IMR-90 (cell line): ENCODE measurements around the gene SASH3. TPM values are rescaled to one million over a fixed set of nuclear protein-coding genes. Genes with fewer than 3 reads are reported as not detected.

ENCODE experiments used
- ATAC-seq: fragments of 200-7000 bp; cut with Tn5 transposase; 2 replicates; pipeline ENCODE4 v1.9.1; 2020; ENCODE audit warnings: low read depth, mild to moderate bottlenecking, moderate library complexity
- BruUV-seq: library from RNA; stranded (reverse); fragments of 400-500 nt; replicated peaks from 2 replicates; lab custom pipeline; 2021; lab: Mats Ljungman, UMichigan
- CTCF ChIA-PET: fragments of 300-600 bp; formaldehyde crosslinking; extraction: SDS; loops from one replicate; lab custom pipeline; 2021; ENCODE audit warnings: antibody characterized with exemption; lab: Yijun Ruan, JAX
- POLR2A ChIA-PET: fragments of 300-600 bp; sonication (Branson Sonifier 250); formaldehyde crosslinking; loops from one replicate; lab custom pipeline; 2022; ENCODE audit warnings: antibody characterized with exemption; ENCODE audit not compliant: unreplicated experiment; lab: Charles Lee
- DNase-seq: peaks from one replicate; pipeline ENCODE4 v3.0.0; 2013
- H2AFZ ChIP-seq: replicated peaks from 2 replicates; pipeline ENCODE3; 2013; ENCODE audit warnings: low read length, mild to moderate bottlenecking; ENCODE audit not compliant: poor library complexity
- H2AK5ac ChIP-seq: 2 replicates; pipeline ENCODE4 v1.6.1; 2013; ENCODE audit warnings: low read depth, low read length, inconsistent platforms
- H2AK9ac ChIP-seq: replicated peaks from 2 replicates; pipeline ENCODE3; 2013; ENCODE audit warnings: mild to moderate bottlenecking, low read depth, low read length, moderate library complexity; ENCODE audit not compliant: poor library complexity
- H2BK120ac ChIP-seq: 2 replicates; pipeline ENCODE4 v1.6.1; 2013; ENCODE audit warnings: low read depth, low read length, inconsistent platforms
- H2BK15ac ChIP-seq: 3 replicates; pipeline ENCODE4 v1.6.1; 2013; ENCODE audit warnings: low read depth, low read length, inconsistent platforms
- H2BK20ac ChIP-seq: 2 replicates; pipeline ENCODE4 v1.6.1; 2013; ENCODE audit warnings: low read depth, mild to moderate bottlenecking, inconsistent platforms, low read length, moderate library complexity
- H2BK5ac ChIP-seq: 2 replicates; pipeline ENCODE4 v1.6.1; 2013; ENCODE audit warnings: mild to moderate bottlenecking, low read depth, low read length, inconsistent platforms; ENCODE audit not compliant: poor library complexity, severe bottlenecking
- H3K14ac ChIP-seq: replicated peaks from 2 replicates; pipeline ENCODE4 v1.6.1; 2013; ENCODE audit warnings: low read depth, low read length, inconsistent platforms
- H3K18ac ChIP-seq: 2 replicates; pipeline ENCODE4 v1.6.1; 2013; ENCODE audit warnings: low read depth, low read length, control low read depth
- H3K23ac ChIP-seq: 2 replicates; pipeline ENCODE4 v1.6.1; 2013; ENCODE audit warnings: low read depth, low read length, inconsistent platforms
- H3K27ac ChIP-seq: 2 replicates; pipeline ENCODE4 v1.5.1; 2013; ENCODE audit warnings: mild to moderate bottlenecking, control low read depth, low read length; ENCODE audit not compliant: insufficient read depth
- H3K27me3 ChIP-seq: 2 replicates; pipeline ENCODE4 v1.6.1; 2013; ENCODE audit warnings: low read length; ENCODE audit not compliant: control insufficient read depth, insufficient read depth
- H3K36me3 ChIP-seq: 2 replicates; pipeline ENCODE4 v1.6.1; 2013; ENCODE audit warnings: low read length, mixed read lengths; ENCODE audit not compliant: control insufficient read depth, insufficient read depth
- H3K4ac ChIP-seq: 2 replicates; pipeline ENCODE4 v1.6.1; 2013; ENCODE audit warnings: low read depth, low read length, inconsistent platforms
- H3K4me1 ChIP-seq: 2 replicates; pipeline ENCODE4 v1.6.1; 2013; ENCODE audit warnings: low read length, mixed read lengths; ENCODE audit not compliant: control insufficient read depth, insufficient read depth
- H3K4me2 ChIP-seq: 2 replicates; pipeline ENCODE4 v1.6.1; 2013; ENCODE audit warnings: low read depth, mild to moderate bottlenecking, control low read depth, low read length, moderate library complexity
- H3K4me3 ChIP-seq: 2 replicates; pipeline ENCODE4 v1.5.1; 2013; ENCODE audit warnings: low read depth, mild to moderate bottlenecking, control low read depth, low read length, moderate library complexity; ENCODE audit not compliant: insufficient read depth
- H3K56ac ChIP-seq: 2 replicates; pipeline ENCODE4 v1.6.1; 2013; ENCODE audit warnings: low read length, inconsistent platforms; ENCODE audit not compliant: insufficient read depth; ENCODE audit errors: extremely low read depth
- H3K79me1 ChIP-seq, 2 experiments: 2 replicates each; pipeline ENCODE4 v1.6.1; 2013; ENCODE audit warnings: low read length in 2 of 2, inconsistent platforms in 1 of 2, low read depth in 1 of 2
- H3K9ac ChIP-seq: 2 replicates; pipeline ENCODE4 v1.6.1; 2013; ENCODE audit warnings: low read depth, low read length, control low read depth
- H3K9me1 ChIP-seq: 2 replicates; pipeline ENCODE4 v1.6.1; 2013; ENCODE audit warnings: low read length, inconsistent platforms; ENCODE audit not compliant: insufficient read depth
- H3K9me3 ChIP-seq: 2 replicates; pipeline ENCODE4 v1.6.1; 2013; ENCODE audit warnings: low read length; ENCODE audit not compliant: control insufficient read depth, insufficient read depth
- H4K20me1 ChIP-seq: 2 replicates; pipeline ENCODE4 v1.6.1; 2013; ENCODE audit warnings: low read length, inconsistent platforms; ENCODE audit not compliant: insufficient read depth
- H4K5ac ChIP-seq: 2 replicates; pipeline ENCODE4 v1.6.1; 2013; ENCODE audit warnings: mild to moderate bottlenecking, low read depth, low read length, control low read depth
- H4K8ac ChIP-seq, 2 experiments: 2 replicates each; pipeline ENCODE4 v1.6.1; 2013; ENCODE audit warnings: low read depth in 2 of 2, low read length in 2 of 2, control low read depth in 1 of 2, inconsistent platforms in 1 of 2
- H4K91ac ChIP-seq: 2 replicates; pipeline ENCODE4 v1.6.1; 2013; ENCODE audit warnings: low read depth, low read length, inconsistent platforms; ENCODE audit not compliant: insufficient read depth
- BHLHE40 ChIP-seq: fragments of 150-350 bp; IDR thresholded peaks from 2 replicates; pipeline ENCODE4 v1.6.1; 2016; ENCODE audit warnings: mild to moderate bottlenecking, low read depth, low read length
- CHD1 ChIP-seq: IDR thresholded peaks from 2 replicates; pipeline ENCODE4 v1.6.1; 2012; ENCODE audit warnings: low read depth, low read length, improper control_type of control experiment
- MAFK ChIP-seq: IDR thresholded peaks from 2 replicates; pipeline ENCODE4 v1.6.1; 2012; ENCODE audit warnings: low read depth, low read length, improper control_type of control experiment
- NFE2L2 ChIP-seq: fragments of 150-350 bp; IDR thresholded peaks from 2 replicates; pipeline ENCODE4 v1.6.1; 2016; ENCODE audit warnings: low read depth, mild to moderate bottlenecking, low read length
- RAD21 ChIP-seq: IDR thresholded peaks from 2 replicates; pipeline ENCODE4 v1.6.1; 2012; ENCODE audit warnings: low read length, improper control_type of control experiment
- RFX5 ChIP-seq: IDR thresholded peaks from 2 replicates; pipeline ENCODE4 v1.8.0; 2012; ENCODE audit warnings: low read depth, mild to moderate bottlenecking, low read length, moderate library complexity
- USF2 ChIP-seq: fragments of 150-350 bp; IDR thresholded peaks from 2 replicates; pipeline ENCODE4 v1.6.1; 2017; ENCODE audit warnings: mild to moderate bottlenecking, antibody characterized with exemption, low read length, low read depth
- WGBS, 2 experiments: methylation state at CpG; one replicate each; pipeline versions ENCODE4 v1.1.5 to v1.1.7; 2013; ENCODE audit warnings: missing lambda C conversion rate in 2 of 2; ENCODE audit not compliant: insufficient read length in 1 of 2; ENCODE audit errors: extremely low coverage in 2 of 2; 5-methylcytosine and 5-hydroxymethylcytosine counted together
- dilution Hi-C: fragments of 300-500 bp; cut with HindIII; formaldehyde crosslinking; loops from one replicate; pipeline ENCODE4 v1.14.3; 2018; ENCODE audit warnings: low sequenced_read_pairs; ENCODE audit not compliant: unreplicated experiment
- in situ Hi-C: fragments of 300-500 bp; cut with MboI; formaldehyde crosslinking; loops from 3 replicates; pipeline ENCODE4 v1.14.3; 2019; ENCODE audit warnings: low sequenced_read_pairs, inconsistent platforms, mixed read lengths
- intact Hi-C: fragments of 100-400 bp; cut with micrococcal nuclease; formaldehyde crosslinking; loops from 2 replicates; pipeline ENCODE4 v1.10.0; 2022
- polyA plus RNA-seq, 3 experiments: library from polyadenylated mRNA; depleted of rRNA; stranded (reverse); fragments of >200 nt; gene quantifications; 2 replicates each; pipeline ENCODE4 v1.2.3, GENCODE V29; 2012; ENCODE audit warnings: low replicate concordance in 1 of 3
- total RNA-seq: library from RNA; depleted of rRNA; stranded (reverse); fragments of >200 nt; gene quantifications from 2 replicates; pipeline ENCODE4 v1.2.3, GENCODE V29; 2012
- TF ChIP-seq, protein P1 (sequence below): conservative IDR thresholded peaks from 2 replicates; pipeline ENCODE4 v1.5.1; 2012; ENCODE audit warnings: mild to moderate bottlenecking, low read depth, low read length, improper control_type of control experiment
- TF ChIP-seq, protein P2 (sequence below): fragments of 150-350 bp; IDR thresholded peaks from 2 replicates; pipeline ENCODE4 v1.6.1; 2016; ENCODE audit warnings: low read depth, mild to moderate bottlenecking, low read length, moderate library complexity, borderline replicate concordance

The SASH3 gene
- total and polyA plus RNA-seq, 2 of the 4 experiments (the other 2 are of a cell fraction) = not detected

- Histone ChIP-seq H2BK20ac (no peak overlapping the region), H3K27ac (no peak overlapping the region), H2BK15ac (no peak overlapping the region), H3K4me3 (no peak overlapping the region), H4K8ac (no peak overlapping the region), H3K4me1 (no peaks in the 10 kb centered on the region; the same call in 1 of the 2 replicates), H3K9ac (no peak overlapping the region), H2BK120ac (no peak overlapping the region), H3K9me1 (no peaks in the 10 kb centered on the region; the same call in 1 of the 2 replicates), H3K56ac (no peak overlapping the region), H3K9me3 (no peaks in the 10 kb centered on the region), H2AK9ac (no peak overlapping the region), H3K23ac (no peak overlapping the region), H3K36me3 (no peaks in the 10 kb centered on the region), H2AFZ (no peak overlapping the region), H2BK5ac (no peak overlapping the region), H4K5ac (no peak overlapping the region), H3K79me1 (no peaks in the 10 kb centered on the region), H4K20me1 (no peaks in the 10 kb centered on the region), H2AK5ac (no peak overlapping the region), H3K27me3 (peaks cover 22% of the 10 kb centered on the region), H4K91ac (no peak overlapping the region), H3K18ac (no peak overlapping the region), H3K4me2 (no peak overlapping the region), H3K4ac (no peak overlapping the region), H3K14ac (no peak overlapping the region)
- POLR2A ChIA-PET = no interaction called here
- BruUV-seq = no TSS peak
- no peak for DNase-seq
- ATAC-seq = no peak
- dilution Hi-C loops (no loop called here), intact Hi-C loops (no loop called here), in situ Hi-C loops (no loop called here)
- TF ChIP-seq RAD21 (no peak), BHLHE40 (no peak), USF2 (no peak), NFE2L2 (no peak), RFX5 (no peak), MAFK (no peak), CHD1 (no peak)
- TF ChIP-seq, protein P1, sequence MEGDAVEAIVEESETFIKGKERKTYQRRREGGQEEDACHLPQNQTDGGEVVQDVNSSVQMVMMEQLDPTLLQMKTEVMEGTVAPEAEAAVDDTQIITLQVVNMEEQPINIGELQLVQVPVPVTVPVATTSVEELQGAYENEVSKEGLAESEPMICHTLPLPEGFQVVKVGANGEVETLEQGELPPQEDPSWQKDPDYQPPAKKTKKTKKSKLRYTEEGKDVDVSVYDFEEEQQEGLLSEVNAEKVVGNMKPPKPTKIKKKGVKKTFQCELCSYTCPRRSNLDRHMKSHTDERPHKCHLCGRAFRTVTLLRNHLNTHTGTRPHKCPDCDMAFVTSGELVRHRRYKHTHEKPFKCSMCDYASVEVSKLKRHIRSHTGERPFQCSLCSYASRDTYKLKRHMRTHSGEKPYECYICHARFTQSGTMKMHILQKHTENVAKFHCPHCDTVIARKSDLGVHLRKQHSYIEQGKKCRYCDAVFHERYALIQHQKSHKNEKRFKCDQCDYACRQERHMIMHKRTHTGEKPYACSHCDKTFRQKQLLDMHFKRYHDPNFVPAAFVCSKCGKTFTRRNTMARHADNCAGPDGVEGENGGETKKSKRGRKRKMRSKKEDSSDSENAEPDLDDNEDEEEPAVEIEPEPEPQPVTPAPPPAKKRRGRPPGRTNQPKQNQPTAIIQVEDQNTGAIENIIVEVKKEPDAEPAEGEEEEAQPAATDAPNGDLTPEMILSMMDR = no peak
- TF ChIP-seq, protein P2, sequence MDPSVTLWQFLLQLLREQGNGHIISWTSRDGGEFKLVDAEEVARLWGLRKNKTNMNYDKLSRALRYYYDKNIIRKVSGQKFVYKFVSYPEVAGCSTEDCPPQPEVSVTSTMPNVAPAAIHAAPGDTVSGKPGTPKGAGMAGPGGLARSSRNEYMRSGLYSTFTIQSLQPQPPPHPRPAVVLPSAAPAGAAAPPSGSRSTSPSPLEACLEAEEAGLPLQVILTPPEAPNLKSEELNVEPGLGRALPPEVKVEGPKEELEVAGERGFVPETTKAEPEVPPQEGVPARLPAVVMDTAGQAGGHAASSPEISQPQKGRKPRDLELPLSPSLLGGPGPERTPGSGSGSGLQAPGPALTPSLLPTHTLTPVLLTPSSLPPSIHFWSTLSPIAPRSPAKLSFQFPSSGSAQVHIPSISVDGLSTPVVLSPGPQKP = no peak
- CTCF ChIA-PET = no interaction called here
- 93% methylated on average over 3 of the region's 4 CpGs; no CpG with 5 or more reads in 1 of the 2 experiments for WGBS, 2 experiments
These were observed 32.2 kb upstream of the SASH3 start for GRCh38 chrX:129747533-129747932.
